HepG2 (cell line): ENCODE results near the gene PFKL. TPM values are rescaled to one million over a fixed set of nuclear protein-coding genes. Genes with fewer than 3 reads are reported as not detected.

Experiments used
- ATAC-seq: fragments of 200-7000 bp; cut with Tn5 transposase; 3 replicates; pipeline ENCODE4 v1.9.1; 2020; ENCODE audit warnings: mild to moderate bottlenecking, moderate library complexity
- BruUV-seq: library from RNA; stranded (reverse); fragments of 400-500 nt; replicated peaks from 2 replicates; lab custom pipeline; 2021; lab: Mats Ljungman, UMichigan
- CTCF ChIA-PET: fragments of 300-600 bp; formaldehyde crosslinking; extraction: SDS; loops from one replicate; lab custom pipeline; 2021; ENCODE audit warnings: low total read pairs, inconsistent platforms, low intra/inter-chr PET ratio; lab: Yijun Ruan, JAX
- POLR2A ChIA-PET: fragments of 350-600 bp; sonication (Branson Sonifier 250); formaldehyde crosslinking; loops from one replicate; lab custom pipeline; 2020; ENCODE audit warnings: antibody characterized with exemption, inconsistent platforms; lab: Yijun Ruan, JAX
- DNase-seq: peaks from one replicate; pipeline ENCODE4 v3.0.0-alpha.2; 2015; ENCODE audit warnings: low spot score
- FAIRE-seq: peaks from 3 replicates; lab custom pipeline; 2011; peaks lifted over from hg19 to GRCh38; lab: Jason Lieb, UNC
- H2AFZ ChIP-seq: one replicate; pipeline ENCODE4 v1.6.1; 2011; ENCODE audit warnings: low read length, inconsistent platforms
- H3K27ac ChIP-seq: fragments of 300-600 bp; 3 replicates; pipeline ENCODE4 v1.8.0; 2011; ENCODE audit warnings: mixed run types, mild to moderate bottlenecking, mixed read lengths, low read length, inconsistent platforms; ENCODE audit not compliant: insufficient read depth; ENCODE audit errors: extremely low read length
- H3K27me3 ChIP-seq, 2 experiments: fragments of 200-600 bp in 1 of 2; 2 replicates in 1 of 2; 3 replicates in 1 of 2; pipeline versions ENCODE4 v1.6.0 to v1.8.0; 2011; ENCODE audit warnings: low read length in 2 of 2, mild to moderate bottlenecking in 2 of 2, moderate library complexity in 2 of 2, inconsistent platforms in 1 of 2; ENCODE audit not compliant: insufficient read depth in 2 of 2, control insufficient read depth in 1 of 2
- H3K36me3 ChIP-seq, 2 experiments: fragments of 200-600 bp in 1 of 2; replicated peaks in 1 of 2; 2 replicates in 1 of 2; 3 replicates in 1 of 2; pipeline versions ENCODE4 v1.5.1 to v1.8.0; 2011; ENCODE audit warnings: low read length in 2 of 2, inconsistent platforms in 1 of 2; ENCODE audit not compliant: insufficient read depth in 2 of 2, control insufficient read depth in 1 of 2
- H3K4me1 ChIP-seq: 2 replicates; pipeline ENCODE4 v1.5.1; 2012; ENCODE audit warnings: low read length, inconsistent platforms; ENCODE audit not compliant: insufficient read depth
- H3K4me2 ChIP-seq: 2 replicates; pipeline ENCODE4 v1.6.0; 2011; ENCODE audit warnings: low read depth, low read length, inconsistent platforms
- H3K4me3 ChIP-seq, 3 experiments: fragments of 200-600 bp in 1 of 3; sonication (generic), shearing (Covaris generic) in 1 of 3; replicated peaks in 1 of 3; 2 replicates each; pipeline ENCODE4 v1.5.1; 2011 to 2016; ENCODE audit warnings: low read length in 3 of 3, inconsistent platforms in 2 of 3, low read depth in 2 of 3, mild to moderate bottlenecking in 2 of 3, control low read depth in 1 of 3, mixed read lengths in 1 of 3; ENCODE audit not compliant: insufficient read depth in 1 of 3
- H3K79me2 ChIP-seq: one replicate; pipeline ENCODE4 v1.6.1; 2011; ENCODE audit warnings: low read length, inconsistent platforms; ENCODE audit not compliant: insufficient read depth
- H3K9ac ChIP-seq: 2 replicates; pipeline ENCODE4 v1.6.0; 2011; ENCODE audit warnings: mild to moderate bottlenecking, low read depth, low read length, inconsistent platforms; ENCODE audit not compliant: insufficient read depth
- H3K9me3 ChIP-seq: 2 replicates; pipeline ENCODE4 v1.5.1; 2012; ENCODE audit warnings: mild to moderate bottlenecking, low read length
- H4K20me1 ChIP-seq: 2 replicates; pipeline ENCODE4 v1.6.0; 2011; ENCODE audit warnings: inconsistent platforms, mild to moderate bottlenecking, low read length, moderate library complexity; ENCODE audit not compliant: insufficient read depth
- KDM3A ChIP-seq: IDR thresholded peaks from 2 replicates; pipeline ENCODE4 v1.6.1; 2018; ENCODE audit warnings: low read depth, missing compliant biosample characterization
- PCBP1 ChIP-seq: fragments of 200-400 bp; formaldehyde crosslinking; IDR thresholded peaks from 2 replicates; pipeline ENCODE4 v1.6.1; 2017; ENCODE audit warnings: mild to moderate bottlenecking, low read depth, low read length, borderline replicate concordance
- ZFAT ChIP-seq: sonication (generic); formaldehyde crosslinking; conservative IDR thresholded peaks from 2 replicates; pipeline ENCODE4 v1.8.1; 2023; ENCODE audit warnings: missing genetic modification reagents, inconsistent platforms
- ZNF354B ChIP-seq: sonication (generic); formaldehyde crosslinking; IDR thresholded peaks from 2 replicates; pipeline ENCODE4 v1.8.0; 2022; ENCODE audit warnings: mild to moderate bottlenecking, missing genetic modification reagents
- ZNF614 ChIP-seq: IDR thresholded peaks from 2 replicates; pipeline ENCODE4 v1.6.1; 2018; ENCODE audit warnings: missing biosample characterization, missing genetic modification reagents, inconsistent platforms, borderline replicate concordance
- ZNF766 ChIP-seq: sonication (generic); formaldehyde crosslinking; IDR thresholded peaks from 2 replicates; pipeline ENCODE4 v1.5.0; 2020; ENCODE audit warnings: missing genetic modification reagents, borderline replicate concordance
- WGBS: methylation state at CpG from one replicate; pipeline ENCODE4 v1.1.6; 2017; ENCODE audit warnings: low lambda C conversion rate; 5-methylcytosine and 5-hydroxymethylcytosine counted together
- in situ Hi-C: cut with HindIII; loops from 2 replicates; pipeline ENCODE4 v1.10.0; 2017; ENCODE audit warnings: low pct_unique_long_range_greater_than_20kb; ENCODE audit not compliant: extremely low pct_ligation_motif_present
- intact Hi-C: fragments of 100-400 bp; cut with micrococcal nuclease; formaldehyde crosslinking; loops from one replicate; pipeline ENCODE4 v1.10.0; 2022; ENCODE audit not compliant: unreplicated experiment
- polyA plus RNA-seq, 8 experiments: library from polyadenylated mRNA; depleted of rRNA in 3 of 8; stranded (reverse) in 7 of 8; unstranded in 1 of 8; fragments of >200 nt; fragmentation: Illumina TruSeq in 4 of 8; extraction: Trizol in 4 of 8; gene quantifications; 2 replicates each; pipeline versions ENCODE4 v1.2.1 to v1.2.3, GENCODE V29; 2011 to 2016; ENCODE audit warnings: low read depth in 4 of 8, missing spikeins in 1 of 8, mixed read lengths in 1 of 8; ENCODE audit not compliant: insufficient read depth in 1 of 8
- total RNA-seq, 5 experiments: library from RNA; depleted of rRNA; stranded (reverse); fragments of >200 nt; fragmentation: Illumina TruSeq; extraction: Trizol; gene quantifications; 2 replicates each; pipeline ENCODE4 v1.2.3, GENCODE V29; 2016; ENCODE audit warnings: low read depth in 1 of 5
- TF ChIP-seq, protein P1 (sequence below): sonication (generic); formaldehyde crosslinking; IDR thresholded peaks from 2 replicates; pipeline ENCODE4 v1.4.0; 2020; ENCODE audit warnings: missing genetic modification reagents, borderline replicate concordance

PFKL gene
- total and polyA plus RNA-seq, 2 of the 13 experiments (the other 11 are each of a cell fraction or from before 2014, with no cell fraction given), result 92.8 to 106 TPM

- BruUV-seq, result no TSS peak
- peaks cover 0 to 38% of the 10 kb centered on the region in 2 experiments; a peak in 4 of 5 replicates for H3K27me3 ChIP-seq
- ATAC-seq, result no peak
- H4K20me1 ChIP-seq, result no peaks in the 10 kb centered on the region
- no peak for DNase-seq
- FAIRE-seq, result no peak
- intact Hi-C loops (loop anchor here (10.0 kb wide), 1 partner anchor 69 kb away; no protein-coding TSS in a partner anchor), in situ Hi-C loops (no loop called here)
- no peaks in the 10 kb centered on the region for H3K9me3 ChIP-seq
- H3K79me2 ChIP-seq, result no peaks in the 10 kb centered on the region
- H3K36me3 ChIP-seq, result no peaks in the 10 kb centered on the region
- no peak overlapping the region for H3K27ac ChIP-seq
- H2AFZ ChIP-seq, result no peak overlapping the region
- no peak overlapping the region for H3K9ac ChIP-seq
- CTCF ChIA-PET, result no interaction called here
- H3K4me1 ChIP-seq, result peaks cover 12% of the 10 kb centered on the region
- 58% methylated on average over 6 of the region's 18 CpGs for WGBS
- POLR2A ChIA-PET, result no interaction called here
- no peak overlapping the region for H3K4me2 ChIP-seq
- H3K4me3 ChIP-seq, result no peak overlapping the region
- no peak for TF ChIP-seq ZNF614 (CRISPR knock-in tag)
- no peak for TF ChIP-seq ZNF766 (CRISPR knock-in tag)
- TF ChIP-seq ZNF354B (CRISPR knock-in tag), result no peak
- no peak for TF ChIP-seq KDM3A (CRISPR knock-in tag)
- TF ChIP-seq, protein P1, sequence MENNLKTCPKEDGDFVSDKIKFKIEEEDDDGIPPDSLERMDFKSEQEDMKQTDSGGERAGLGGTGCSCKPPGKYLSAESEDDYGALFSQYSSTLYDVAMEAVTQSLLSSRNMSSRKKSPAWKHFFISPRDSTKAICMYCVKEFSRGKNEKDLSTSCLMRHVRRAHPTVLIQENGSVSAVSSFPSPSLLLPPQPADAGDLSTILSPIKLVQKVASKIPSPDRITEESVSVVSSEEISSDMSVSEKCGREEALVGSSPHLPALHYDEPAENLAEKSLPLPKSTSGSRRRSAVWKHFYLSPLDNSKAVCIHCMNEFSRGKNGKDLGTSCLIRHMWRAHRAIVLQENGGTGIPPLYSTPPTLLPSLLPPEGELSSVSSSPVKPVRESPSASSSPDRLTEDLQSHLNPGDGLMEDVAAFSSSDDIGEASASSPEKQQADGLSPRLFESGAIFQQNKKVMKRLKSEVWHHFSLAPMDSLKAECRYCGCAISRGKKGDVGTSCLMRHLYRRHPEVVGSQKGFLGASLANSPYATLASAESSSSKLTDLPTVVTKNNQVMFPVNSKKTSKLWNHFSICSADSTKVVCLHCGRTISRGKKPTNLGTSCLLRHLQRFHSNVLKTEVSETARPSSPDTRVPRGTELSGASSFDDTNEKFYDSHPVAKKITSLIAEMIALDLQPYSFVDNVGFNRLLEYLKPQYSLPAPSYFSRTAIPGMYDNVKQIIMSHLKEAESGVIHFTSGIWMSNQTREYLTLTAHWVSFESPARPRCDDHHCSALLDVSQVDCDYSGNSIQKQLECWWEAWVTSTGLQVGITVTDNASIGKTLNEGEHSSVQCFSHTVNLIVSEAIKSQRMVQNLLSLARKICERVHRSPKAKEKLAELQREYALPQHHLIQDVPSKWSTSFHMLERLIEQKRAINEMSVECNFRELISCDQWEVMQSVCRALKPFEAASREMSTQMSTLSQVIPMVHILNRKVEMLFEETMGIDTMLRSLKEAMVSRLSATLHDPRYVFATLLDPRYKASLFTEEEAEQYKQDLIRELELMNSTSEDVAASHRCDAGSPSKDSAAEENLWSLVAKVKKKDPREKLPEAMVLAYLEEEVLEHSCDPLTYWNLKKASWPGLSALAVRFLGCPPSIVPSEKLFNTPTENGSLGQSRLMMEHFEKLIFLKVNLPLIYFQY (CRISPR knock-in tag), result no peak
- TF ChIP-seq PCBP1, result no peak
- no peak for TF ChIP-seq ZFAT (CRISPR knock-in tag)
Observed at GRCh38 chr21:44365251-44365966, 65.6 kb downstream of the PFKL start.
